Skin epidermis (tissue), 12 donors: ENCODE data around the gene ATP7B.

Source experiments
- H3K27ac ChIP-seq, 21 experiments: fragments of 200-600 bp; sonication (generic) in 11 of 21; one replicate each; pipeline ENCODE4 v1.5.0; 2020; ENCODE audit warnings: mild to moderate bottlenecking in 3 of 21, inconsistent platforms in 2 of 21, moderate library complexity in 2 of 21
- H3K4me3 ChIP-seq, 7 experiments: fragments of 200-600 bp; sonication (generic) in 2 of 7; one replicate each; pipeline ENCODE4 v1.5.0; 2020; ENCODE audit warnings: inconsistent platforms in 2 of 7, mild to moderate bottlenecking in 2 of 7, moderate library complexity in 1 of 7

Gene ATP7B

GRCh38 chr13:51927129-51927528, 84.1 kb downstream of the ATP7B start:
- H3K4me3 ChIP-seq: no peak overlapping the region
- no peak overlapping the region for H3K27ac ChIP-seq

- no peak overlapping the region for H3K4me3 ChIP-seq
- no peak overlapping the region for H3K27ac ChIP-seq
These were observed 84.7 kb downstream of the ATP7B start for GRCh38 chr13:51926528-51926885.

DNA sequence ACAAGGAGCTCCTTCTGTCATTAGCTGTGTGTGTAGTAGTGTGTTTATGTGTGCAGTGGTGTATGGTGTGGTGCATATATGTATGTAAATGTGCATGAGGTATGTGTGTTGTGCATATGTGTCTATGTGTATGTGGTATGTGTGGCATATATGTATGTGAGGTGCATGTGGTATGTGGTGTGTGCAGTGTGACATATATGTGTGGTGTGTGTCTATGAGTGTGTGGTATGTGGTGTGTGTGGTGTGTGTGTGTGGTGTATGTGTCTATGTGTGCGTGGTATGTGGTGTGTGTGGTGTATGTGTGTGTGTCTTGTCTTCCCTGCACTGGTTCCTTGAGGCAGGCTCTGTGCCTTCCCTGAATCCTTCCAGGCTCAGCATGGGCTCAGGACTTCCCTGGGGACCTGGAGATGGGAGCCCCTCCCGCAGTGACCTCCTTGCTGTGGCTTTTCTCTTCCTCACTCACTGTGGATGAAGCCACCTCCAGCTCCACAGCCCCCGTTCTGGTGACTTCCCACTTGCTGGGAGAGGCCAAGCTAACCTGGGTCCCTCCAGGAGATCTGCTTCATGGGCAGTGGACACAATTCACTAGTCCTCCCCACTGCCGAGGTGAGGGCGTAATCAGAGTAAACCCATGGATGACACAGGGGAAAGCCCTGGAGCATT, 85.3 kb downstream of the ATP7B start:
- H3K27ac ChIP-seq: no peak overlapping the region
- H3K4me3 ChIP-seq: no peak overlapping the region

- no peak overlapping the region for H3K27ac ChIP-seq
- no peak overlapping the region for H3K4me3 ChIP-seq
These were observed 86.3 kb downstream of the ATP7B start for GRCh38 chr13:51924756-51925544.

- Histone ChIP-seq H3K4me3 (no peak overlapping the region), H3K27ac (no peak overlapping the region)
These were observed 87.2 kb downstream of the ATP7B start for GRCh38 chr13:51923983-51924539.

GRCh38 chr13:51922771-51923480, 88.3 kb downstream of the ATP7B start:
- Histone ChIP-seq H3K4me3 (no peak overlapping the region), H3K27ac (no peak overlapping the region)

DNA sequence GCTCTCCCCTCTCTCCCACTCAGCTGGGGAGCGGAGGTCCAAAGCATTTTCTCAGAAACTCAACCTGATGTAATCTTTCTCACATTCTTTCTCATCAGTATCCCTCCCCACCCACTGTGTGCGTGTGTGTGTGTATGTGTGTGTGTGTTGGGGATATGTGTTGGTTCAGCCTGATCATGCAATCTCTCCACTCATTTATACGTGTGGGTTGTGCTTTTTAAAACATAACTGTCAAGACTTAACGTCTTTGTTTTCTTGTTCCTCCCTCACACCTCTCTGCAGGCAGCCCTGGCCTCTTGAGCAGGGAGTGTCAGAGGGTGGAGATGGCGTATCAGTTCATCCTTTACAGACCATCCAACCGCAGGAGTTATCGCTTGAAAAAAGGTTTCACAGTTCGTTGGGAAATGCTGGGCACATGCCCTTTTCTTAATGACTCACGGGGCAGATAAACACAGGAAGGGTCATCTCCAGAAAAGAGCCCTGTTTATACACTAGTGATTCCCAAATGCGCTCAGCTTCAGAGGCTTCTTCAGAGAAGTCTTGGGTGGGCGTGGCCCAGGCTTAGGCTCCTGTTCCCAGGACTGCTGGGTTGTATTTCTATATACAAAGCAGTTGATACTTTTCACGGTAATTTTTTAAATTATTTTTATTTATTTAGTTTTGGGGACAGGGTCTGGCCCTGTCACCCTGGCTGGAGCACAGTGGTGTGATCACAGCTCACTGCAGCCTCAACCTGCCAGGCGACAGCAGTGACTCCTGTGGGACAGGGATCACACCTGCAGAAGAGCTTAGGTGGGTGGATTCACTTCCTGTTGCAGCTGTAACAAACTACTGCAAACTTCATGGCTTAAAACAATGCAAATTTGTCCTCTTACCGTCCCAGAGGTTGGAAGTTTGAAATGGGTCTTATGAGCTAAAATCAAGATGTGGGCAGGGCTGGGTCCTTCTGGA, 89.2 kb downstream of the ATP7B start:
- Histone ChIP-seq H3K4me3 (no peak overlapping the region), H3K27ac (no peak overlapping the region)

- H3K27ac ChIP-seq: no peak overlapping the region
- no peak overlapping the region for H3K4me3 ChIP-seq
These were observed 90.5 kb downstream of the ATP7B start for GRCh38 chr13:51920786-51921185.

DNA sequence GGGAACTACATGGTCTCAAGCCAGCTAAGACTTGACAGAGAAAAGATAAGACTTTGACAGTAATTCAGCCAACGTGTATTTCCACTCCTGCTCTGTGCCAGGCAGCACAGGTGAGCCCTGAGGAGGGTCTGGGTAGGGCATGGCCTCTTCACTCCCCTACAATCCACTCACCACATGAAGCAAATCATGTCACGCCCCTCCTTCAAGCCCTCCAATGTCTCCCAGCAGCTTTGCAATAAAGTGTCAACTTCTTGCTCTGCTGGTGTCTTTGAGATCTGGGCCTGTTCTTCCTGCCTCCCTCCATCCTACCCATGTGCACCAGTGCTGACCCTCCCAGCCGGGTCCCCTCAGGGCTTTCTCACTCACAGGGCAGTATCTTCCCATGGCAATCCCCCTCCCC, 91.0 kb downstream of the ATP7B start:
- Histone ChIP-seq H3K27ac (no peak overlapping the region), H3K4me3 (no peak overlapping the region)

DNA sequence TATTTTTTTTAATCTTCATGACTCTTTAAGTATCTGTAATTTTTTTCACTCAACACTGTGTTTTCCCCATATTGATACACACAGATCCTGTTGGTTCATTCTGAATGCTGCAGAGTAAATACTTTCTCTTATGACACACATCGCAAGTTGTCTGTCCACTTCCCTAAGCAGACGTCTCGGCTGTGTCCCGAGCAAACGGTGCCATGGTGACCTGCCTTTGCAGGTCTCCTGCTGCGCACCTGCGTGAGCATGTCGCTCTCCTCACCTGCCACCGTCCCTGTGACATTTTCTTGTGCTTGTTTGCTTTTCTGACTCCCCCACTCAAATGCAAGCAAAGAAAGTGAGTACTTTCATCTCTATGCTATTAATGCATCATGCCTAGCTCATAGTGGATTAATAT, 91.7 kb downstream of the ATP7B start:
- H3K4me3 ChIP-seq: no peak overlapping the region

DNA sequence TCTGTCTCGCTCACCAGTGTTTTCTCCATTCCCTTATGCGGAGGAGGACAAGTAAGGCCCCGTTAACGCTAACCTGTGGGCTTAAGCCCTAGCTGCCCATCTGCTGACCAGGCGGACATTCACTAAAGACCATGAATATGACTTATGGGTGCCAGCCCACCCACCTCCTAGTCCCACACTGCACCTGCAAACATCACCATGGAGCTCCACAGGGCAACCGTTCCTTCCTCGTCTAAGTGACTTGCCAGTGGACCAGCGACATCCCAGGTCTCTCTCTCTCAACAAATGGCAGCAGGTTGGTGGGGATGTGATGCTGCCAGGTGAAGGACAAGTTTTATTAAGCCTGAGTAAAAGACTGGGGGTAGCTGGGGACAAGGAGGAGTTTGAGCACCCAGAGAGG, 94.3 kb downstream of the ATP7B start:
- no peak overlapping the region for H3K27ac ChIP-seq
- no peak overlapping the region for H3K4me3 ChIP-seq

More for the DNA sequence above, 91.7 kb downstream of the ATP7B start:
- H3K27ac ChIP-seq: no peak overlapping the region

GRCh38 chr13:51916051-51916818, 95.0 kb downstream of the ATP7B start:
- no peak overlapping the region for H3K4me3 ChIP-seq

GRCh38 chr13:51914137-51914493, 97.1 kb downstream of the ATP7B start:
- H3K27ac ChIP-seq: no peak overlapping the region

More at GRCh38 chr13:51916051-51916818, 95.0 kb downstream of the ATP7B start:
- H3K27ac ChIP-seq: no peak overlapping the region

GRCh38 chr13:51913421-51914136, 97.7 kb downstream of the ATP7B start:
- Histone ChIP-seq H3K27ac (no peak overlapping the region), H3K4me3 (no peak overlapping the region)

More at GRCh38 chr13:51914137-51914493, 97.1 kb downstream of the ATP7B start:
- H3K4me3 ChIP-seq: no peak overlapping the region

GRCh38 chr13:51912511-51913225, 98.6 kb downstream of the ATP7B start:
- H3K27ac ChIP-seq: no peak overlapping the region
- H3K4me3 ChIP-seq: no peak overlapping the region

- Histone ChIP-seq H3K4me3 (no peak overlapping the region), H3K27ac (no peak overlapping the region)
These were observed 99.2 kb downstream of the ATP7B start for GRCh38 chr13:51912091-51912490.

GRCh38 chr13:51910508-51910907, 100.7 kb downstream of the ATP7B start:
- H3K4me3 ChIP-seq: no peak overlapping the region
- no peak overlapping the region for H3K27ac ChIP-seq
